GM12801 (cell line): ENCODE measurements around the gene NCAM1.

ENCODE experiments used
- CTCF ChIP-seq: IDR thresholded peaks from one replicate; pipeline ENCODE4 v1.5.1; 2011; ENCODE audit warnings: control low read depth; ENCODE audit not compliant: insufficient read length; ENCODE audit errors: extremely low read depth

NCAM1 gene

GRCh38 chr11:113178381-113179070 is 217.3 kb downstream of the NCAM1 start:
- no peak for TF ChIP-seq CTCF

- TF ChIP-seq CTCF: no peak
Observed at GRCh38 chr11:113179181-113179704, 218.0 kb downstream of the NCAM1 start.

- no peak for TF ChIP-seq CTCF
Observed at GRCh38 chr11:113181094-113181493, 219.9 kb downstream of the NCAM1 start.

GRCh38 chr11:113182288-113182687 is 221.1 kb downstream of the NCAM1 start:
- TF ChIP-seq CTCF: no peak

- TF ChIP-seq CTCF: no peak
Observed at GRCh38 chr11:113184498-113184897, 223.3 kb downstream of the NCAM1 start.

- TF ChIP-seq CTCF: no peak
Observed at GRCh38 chr11:113188371-113188834, 227.2 kb downstream of the NCAM1 start.

- no peak for TF ChIP-seq CTCF
Observed at GRCh38 chr11:113189909-113190667, 228.9 kb downstream of the NCAM1 start.
